IMR-90 (cell line): ENCODE results near the gene DIP2C. TPM values are rescaled to one million over a fixed set of nuclear protein-coding genes. Genes with fewer than 3 reads are reported as not detected.

Experiments used
- ATAC-seq: fragments of 200-7000 bp; cut with Tn5 transposase; 2 replicates; pipeline ENCODE4 v1.9.1; 2020; ENCODE audit warnings: low read depth, mild to moderate bottlenecking, moderate library complexity
- BruUV-seq: library from RNA; stranded (reverse); fragments of 400-500 nt; replicated peaks from 2 replicates; lab custom pipeline; 2021; lab: Mats Ljungman, UMichigan
- CTCF ChIA-PET: fragments of 300-600 bp; formaldehyde crosslinking; extraction: SDS; loops from one replicate; lab custom pipeline; 2021; ENCODE audit warnings: antibody characterized with exemption; lab: Yijun Ruan, JAX
- POLR2A ChIA-PET: fragments of 300-600 bp; sonication (Branson Sonifier 250); formaldehyde crosslinking; loops from one replicate; lab custom pipeline; 2022; ENCODE audit warnings: antibody characterized with exemption; ENCODE audit not compliant: unreplicated experiment; lab: Charles Lee
- DNase-seq: peaks from one replicate; pipeline ENCODE4 v3.0.0; 2013
- H2AFZ ChIP-seq: replicated peaks from 2 replicates; pipeline ENCODE3; 2013; ENCODE audit warnings: low read length, mild to moderate bottlenecking; ENCODE audit not compliant: poor library complexity
- H2AK5ac ChIP-seq: 2 replicates; pipeline ENCODE4 v1.6.1; 2013; ENCODE audit warnings: low read depth, low read length, inconsistent platforms
- H2AK9ac ChIP-seq: replicated peaks from 2 replicates; pipeline ENCODE3; 2013; ENCODE audit warnings: mild to moderate bottlenecking, low read depth, low read length, moderate library complexity; ENCODE audit not compliant: poor library complexity
- H2BK120ac ChIP-seq: 2 replicates; pipeline ENCODE4 v1.6.1; 2013; ENCODE audit warnings: low read depth, low read length, inconsistent platforms
- H2BK15ac ChIP-seq: 3 replicates; pipeline ENCODE4 v1.6.1; 2013; ENCODE audit warnings: low read depth, low read length, inconsistent platforms
- H2BK20ac ChIP-seq: 2 replicates; pipeline ENCODE4 v1.6.1; 2013; ENCODE audit warnings: low read depth, mild to moderate bottlenecking, inconsistent platforms, low read length, moderate library complexity
- H2BK5ac ChIP-seq: 2 replicates; pipeline ENCODE4 v1.6.1; 2013; ENCODE audit warnings: mild to moderate bottlenecking, low read depth, low read length, inconsistent platforms; ENCODE audit not compliant: poor library complexity, severe bottlenecking
- H3K14ac ChIP-seq: replicated peaks from 2 replicates; pipeline ENCODE4 v1.6.1; 2013; ENCODE audit warnings: low read depth, low read length, inconsistent platforms
- H3K18ac ChIP-seq: 2 replicates; pipeline ENCODE4 v1.6.1; 2013; ENCODE audit warnings: low read depth, low read length, control low read depth
- H3K23ac ChIP-seq: 2 replicates; pipeline ENCODE4 v1.6.1; 2013; ENCODE audit warnings: low read depth, low read length, inconsistent platforms
- H3K27ac ChIP-seq: 2 replicates; pipeline ENCODE4 v1.5.1; 2013; ENCODE audit warnings: mild to moderate bottlenecking, control low read depth, low read length; ENCODE audit not compliant: insufficient read depth
- H3K27me3 ChIP-seq: 2 replicates; pipeline ENCODE4 v1.6.1; 2013; ENCODE audit warnings: low read length; ENCODE audit not compliant: control insufficient read depth, insufficient read depth
- H3K36me3 ChIP-seq: 2 replicates; pipeline ENCODE4 v1.6.1; 2013; ENCODE audit warnings: low read length, mixed read lengths; ENCODE audit not compliant: control insufficient read depth, insufficient read depth
- H3K4ac ChIP-seq: 2 replicates; pipeline ENCODE4 v1.6.1; 2013; ENCODE audit warnings: low read depth, low read length, inconsistent platforms
- H3K4me1 ChIP-seq: 2 replicates; pipeline ENCODE4 v1.6.1; 2013; ENCODE audit warnings: low read length, mixed read lengths; ENCODE audit not compliant: control insufficient read depth, insufficient read depth
- H3K4me2 ChIP-seq: 2 replicates; pipeline ENCODE4 v1.6.1; 2013; ENCODE audit warnings: low read depth, mild to moderate bottlenecking, control low read depth, low read length, moderate library complexity
- H3K4me3 ChIP-seq: 2 replicates; pipeline ENCODE4 v1.5.1; 2013; ENCODE audit warnings: low read depth, mild to moderate bottlenecking, control low read depth, low read length, moderate library complexity; ENCODE audit not compliant: insufficient read depth
- H3K56ac ChIP-seq: 2 replicates; pipeline ENCODE4 v1.6.1; 2013; ENCODE audit warnings: low read length, inconsistent platforms; ENCODE audit not compliant: insufficient read depth; ENCODE audit errors: extremely low read depth
- H3K79me1 ChIP-seq, 2 experiments: 2 replicates each; pipeline ENCODE4 v1.6.1; 2013; ENCODE audit warnings: low read length in 2 of 2, inconsistent platforms in 1 of 2, low read depth in 1 of 2
- H3K9ac ChIP-seq: 2 replicates; pipeline ENCODE4 v1.6.1; 2013; ENCODE audit warnings: low read depth, low read length, control low read depth
- H3K9me1 ChIP-seq: 2 replicates; pipeline ENCODE4 v1.6.1; 2013; ENCODE audit warnings: low read length, inconsistent platforms; ENCODE audit not compliant: insufficient read depth
- H3K9me3 ChIP-seq: 2 replicates; pipeline ENCODE4 v1.6.1; 2013; ENCODE audit warnings: low read length; ENCODE audit not compliant: control insufficient read depth, insufficient read depth
- H4K20me1 ChIP-seq: 2 replicates; pipeline ENCODE4 v1.6.1; 2013; ENCODE audit warnings: low read length, inconsistent platforms; ENCODE audit not compliant: insufficient read depth
- H4K5ac ChIP-seq: 2 replicates; pipeline ENCODE4 v1.6.1; 2013; ENCODE audit warnings: mild to moderate bottlenecking, low read depth, low read length, control low read depth
- H4K8ac ChIP-seq, 2 experiments: 2 replicates each; pipeline ENCODE4 v1.6.1; 2013; ENCODE audit warnings: low read depth in 2 of 2, low read length in 2 of 2, control low read depth in 1 of 2, inconsistent platforms in 1 of 2
- H4K91ac ChIP-seq: 2 replicates; pipeline ENCODE4 v1.6.1; 2013; ENCODE audit warnings: low read depth, low read length, inconsistent platforms; ENCODE audit not compliant: insufficient read depth
- CHD1 ChIP-seq: IDR thresholded peaks from 2 replicates; pipeline ENCODE4 v1.6.1; 2012; ENCODE audit warnings: low read depth, low read length, improper control_type of control experiment
- MAZ ChIP-seq: IDR thresholded peaks from 2 replicates; pipeline ENCODE4 v1.6.1; 2012; ENCODE audit warnings: low read depth, mild to moderate bottlenecking, low read length, improper control_type of control experiment, moderate library complexity, borderline replicate concordance
- RCOR1 ChIP-seq: IDR thresholded peaks from 2 replicates; pipeline ENCODE4 v1.6.1; 2012; ENCODE audit warnings: mild to moderate bottlenecking, low read length, improper control_type of control experiment; ENCODE audit not compliant: insufficient replicate concordance
- RFX5 ChIP-seq: IDR thresholded peaks from 2 replicates; pipeline ENCODE4 v1.8.0; 2012; ENCODE audit warnings: low read depth, mild to moderate bottlenecking, low read length, moderate library complexity
- WGBS, 2 experiments: methylation state at CpG; one replicate each; pipeline versions ENCODE4 v1.1.5 to v1.1.7; 2013; ENCODE audit warnings: missing lambda C conversion rate in 2 of 2; ENCODE audit not compliant: insufficient read length in 1 of 2; ENCODE audit errors: extremely low coverage in 2 of 2; 5-methylcytosine and 5-hydroxymethylcytosine counted together
- dilution Hi-C: fragments of 300-500 bp; cut with HindIII; formaldehyde crosslinking; loops from one replicate; pipeline ENCODE4 v1.14.3; 2018; ENCODE audit warnings: low sequenced_read_pairs; ENCODE audit not compliant: unreplicated experiment
- in situ Hi-C: fragments of 300-500 bp; cut with MboI; formaldehyde crosslinking; loops from 3 replicates; pipeline ENCODE4 v1.14.3; 2019; ENCODE audit warnings: low sequenced_read_pairs, inconsistent platforms, mixed read lengths
- intact Hi-C: fragments of 100-400 bp; cut with micrococcal nuclease; formaldehyde crosslinking; loops from 2 replicates; pipeline ENCODE4 v1.10.0; 2022
- polyA plus RNA-seq, 3 experiments: library from polyadenylated mRNA; depleted of rRNA; stranded (reverse); fragments of >200 nt; gene quantifications; 2 replicates each; pipeline ENCODE4 v1.2.3, GENCODE V29; 2012; ENCODE audit warnings: low replicate concordance in 1 of 3
- total RNA-seq: library from RNA; depleted of rRNA; stranded (reverse); fragments of >200 nt; gene quantifications from 2 replicates; pipeline ENCODE4 v1.2.3, GENCODE V29; 2012

The DIP2C gene
- total and polyA plus RNA-seq, 2 of the 4 experiments (the other 2 are of a cell fraction): 8.6 to 17.3 TPM

GRCh38 chr10:670038-670437 lies 19.4 kb downstream of the DIP2C start:
- Histone ChIP-seq H3K79me1 (peaks cover 22 to 71% of the 10 kb centered on the region in 2 experiments), H3K9me3 (no peaks in the 10 kb centered on the region), H3K27me3 (no peaks in the 10 kb centered on the region), H2BK15ac (no peak overlapping the region), H3K14ac (peak overlapping the region; percentile 38; the same call in 1 of the 2 replicates), H2AFZ (peak overlapping the region; percentile 55), H3K4me3 (no peak overlapping the region), H3K27ac (no peak overlapping the region), H3K4me2 (no peak overlapping the region), H3K4ac (no peak overlapping the region), H2BK5ac (no peak overlapping the region), H2AK9ac (no peak overlapping the region), H2BK120ac (no peak overlapping the region), H4K8ac (no peak overlapping the region), H4K91ac (no peak overlapping the region), H3K23ac (0 out of 2 replicates have a peak overlapping the region, but pooled peaks have one; percentile 7), H3K18ac (no peak overlapping the region), H3K9me1 (peaks cover 16% of the 10 kb centered on the region), H3K4me1 (peaks cover 21% of the 10 kb centered on the region), H4K5ac (no peak overlapping the region), H4K20me1 (peaks cover 84% of the 10 kb centered on the region), H3K9ac (no peak overlapping the region), H2AK5ac (peak overlapping the region; percentile 30; the same call in 1 of the 2 replicates), H2BK20ac (no peak overlapping the region), H3K56ac (no peak overlapping the region), H3K36me3 (no peaks in the 10 kb centered on the region)
- BruUV-seq: no TSS peak
- no peak for DNase-seq
- ChIA-PET POLR2A (no interaction called here), CTCF (no interaction called here)
- ATAC-seq: no peak
- 80% methylated on average over 13 of the region's 19 CpGs; no CpG with 5 or more reads in 1 of the 2 experiments for WGBS, 2 experiments
- TF ChIP-seq RCOR1 (no peak), MAZ (no peak), RFX5 (no peak), CHD1 (no peak)
- dilution Hi-C loops (no loop called here), intact Hi-C loops (no loop called here), in situ Hi-C loops (no loop called here)
